Testis (tissue), 2 donors: ENCODE results near the gene RPLP2.

ENCODE experiments used
- POLR2A ChIP-seq: fragments of 450-650 bp; IDR thresholded peaks from one replicate; pipeline ENCODE4 v1.6.1; 2017; ENCODE audit warnings: antibody characterized with exemption, mild to moderate bottlenecking, moderate library complexity
- TF ChIP-seq, protein P1 (sequence below), 3 experiments: fragments of 450-650 bp in 2 of 3; fragments of 200-600 bp in 1 of 3; sonication (generic) in 1 of 3; IDR thresholded peaks; one replicate each; pipeline ENCODE4 v1.5.1; 2016 to 2019; ENCODE audit warnings: antibody characterized with exemption in 3 of 3, mild to moderate bottlenecking in 2 of 3, moderate library complexity in 1 of 3

DNA sequence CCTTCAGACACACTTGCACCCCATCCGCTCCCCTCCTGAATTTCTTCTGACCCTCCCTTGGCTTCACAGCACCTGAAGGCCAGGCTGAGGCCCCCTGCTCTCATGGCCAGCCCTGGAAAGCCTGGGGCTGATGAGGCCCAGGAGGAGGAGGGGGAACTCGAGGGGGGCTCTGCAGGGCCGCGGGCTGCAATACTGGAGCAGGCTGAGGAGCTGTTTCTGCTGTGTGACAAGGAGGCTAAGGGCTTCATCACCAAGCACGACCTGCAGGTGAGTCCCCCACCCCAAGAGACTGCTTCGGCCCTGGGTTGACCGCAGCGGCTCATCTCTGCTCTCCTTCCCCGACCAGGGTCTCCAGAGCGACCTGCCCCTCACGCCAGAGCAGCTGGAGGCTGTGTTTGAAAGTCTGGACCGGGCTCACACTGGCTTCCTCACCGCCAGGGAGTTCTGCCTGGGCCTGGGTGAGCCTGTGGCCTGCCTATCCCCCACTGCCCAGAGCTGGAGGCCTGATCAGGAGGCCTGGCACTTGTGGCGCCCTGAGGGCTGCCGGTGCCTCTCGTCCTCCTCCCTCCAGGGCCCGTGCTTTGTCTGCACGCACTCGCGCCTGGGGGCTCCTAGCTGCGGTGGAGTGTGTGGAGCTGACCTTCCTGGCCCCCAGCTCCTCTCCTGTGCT is 18.9 kb downstream of the RPLP2 start:
- TF ChIP-seq POLR2A: no peak
- TF ChIP-seq, protein P1, sequence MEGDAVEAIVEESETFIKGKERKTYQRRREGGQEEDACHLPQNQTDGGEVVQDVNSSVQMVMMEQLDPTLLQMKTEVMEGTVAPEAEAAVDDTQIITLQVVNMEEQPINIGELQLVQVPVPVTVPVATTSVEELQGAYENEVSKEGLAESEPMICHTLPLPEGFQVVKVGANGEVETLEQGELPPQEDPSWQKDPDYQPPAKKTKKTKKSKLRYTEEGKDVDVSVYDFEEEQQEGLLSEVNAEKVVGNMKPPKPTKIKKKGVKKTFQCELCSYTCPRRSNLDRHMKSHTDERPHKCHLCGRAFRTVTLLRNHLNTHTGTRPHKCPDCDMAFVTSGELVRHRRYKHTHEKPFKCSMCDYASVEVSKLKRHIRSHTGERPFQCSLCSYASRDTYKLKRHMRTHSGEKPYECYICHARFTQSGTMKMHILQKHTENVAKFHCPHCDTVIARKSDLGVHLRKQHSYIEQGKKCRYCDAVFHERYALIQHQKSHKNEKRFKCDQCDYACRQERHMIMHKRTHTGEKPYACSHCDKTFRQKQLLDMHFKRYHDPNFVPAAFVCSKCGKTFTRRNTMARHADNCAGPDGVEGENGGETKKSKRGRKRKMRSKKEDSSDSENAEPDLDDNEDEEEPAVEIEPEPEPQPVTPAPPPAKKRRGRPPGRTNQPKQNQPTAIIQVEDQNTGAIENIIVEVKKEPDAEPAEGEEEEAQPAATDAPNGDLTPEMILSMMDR (IDR thresholded peaks at IDR 0.05): no peak
